Stimulated activated CD8-positive, alpha-beta memory T cell treated with anti-CD3 and anti-CD28 coated beads, Interleukin-4, amount 100 ng/mL, for 24 hours (primary cell): Measurements from ENCODE around the gene MACROD2.
"Not testable (repeated sequence)": the region's sequence is repeated elsewhere in the genome, so short reads cannot be mapped to it uniquely, and the experiment has no call there.

Experiments
- DNase-seq: peaks from one replicate; pipeline ENCODE4 v3.0.0-alpha.2; 2020; ENCODE audit warnings: low read depth

MACROD2 gene

DNA sequence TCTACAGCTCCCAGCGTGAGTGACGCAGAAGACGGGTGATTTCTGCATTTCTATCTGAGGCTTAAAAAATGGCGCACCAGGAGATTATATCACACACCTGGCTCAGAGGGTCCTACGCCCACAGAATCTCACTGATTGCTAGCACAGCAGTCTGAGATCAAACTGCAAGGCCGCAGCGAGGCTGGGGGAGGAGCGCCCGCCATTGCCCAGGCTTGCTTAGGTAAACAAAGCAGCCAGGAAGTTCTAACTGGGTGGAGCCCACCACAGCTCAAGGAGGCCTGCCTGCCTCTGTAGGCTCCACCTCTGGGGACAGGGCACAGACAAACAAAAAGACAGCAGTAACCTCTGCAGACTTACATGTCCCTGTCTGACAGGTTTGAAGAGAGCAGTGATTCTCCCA is 275.4 kb downstream of the MACROD2 start:
- DNase-seq = not testable (repeated sequence)

DNA sequence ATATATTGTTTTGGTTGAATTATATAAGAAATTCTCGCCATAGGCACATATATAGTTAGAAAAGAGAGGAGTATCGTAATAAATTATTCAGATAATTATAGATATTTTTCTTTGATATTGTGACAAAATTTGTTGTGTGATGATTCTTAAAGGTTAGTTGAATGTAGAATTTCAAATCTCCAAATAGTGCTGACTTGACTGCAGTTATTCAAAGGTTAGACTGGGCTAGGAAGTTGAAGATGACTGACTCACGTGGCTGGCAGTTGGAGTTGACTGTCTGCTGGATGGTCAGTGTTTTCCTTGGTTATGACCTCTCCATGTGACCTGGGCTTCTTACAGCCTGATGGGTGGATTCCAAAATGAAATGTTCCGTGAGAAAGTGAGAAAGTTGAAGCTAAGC is 286.8 kb downstream of the MACROD2 start:
- DNase-seq = no peak

DNA sequence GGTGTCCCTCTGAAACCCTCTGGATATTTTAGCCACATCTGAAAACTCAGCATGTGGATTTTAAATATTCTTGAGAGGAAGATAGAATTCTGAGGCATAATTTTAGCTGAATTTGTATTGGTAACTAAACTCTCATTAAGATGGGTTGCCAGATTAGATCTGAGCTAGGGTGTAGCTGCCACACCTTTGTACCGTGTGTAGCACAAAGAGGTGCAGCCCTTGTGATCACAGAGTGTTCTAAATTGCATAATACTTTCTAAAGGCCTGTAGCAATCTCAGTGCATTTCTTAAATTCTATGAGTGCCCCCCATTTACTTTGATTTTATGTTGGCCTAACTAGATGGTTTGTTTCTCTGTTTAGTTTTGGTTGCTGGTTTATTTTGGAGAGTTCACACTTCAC is 289.1 kb downstream of the MACROD2 start:
- DNase-seq = no peak

DNA sequence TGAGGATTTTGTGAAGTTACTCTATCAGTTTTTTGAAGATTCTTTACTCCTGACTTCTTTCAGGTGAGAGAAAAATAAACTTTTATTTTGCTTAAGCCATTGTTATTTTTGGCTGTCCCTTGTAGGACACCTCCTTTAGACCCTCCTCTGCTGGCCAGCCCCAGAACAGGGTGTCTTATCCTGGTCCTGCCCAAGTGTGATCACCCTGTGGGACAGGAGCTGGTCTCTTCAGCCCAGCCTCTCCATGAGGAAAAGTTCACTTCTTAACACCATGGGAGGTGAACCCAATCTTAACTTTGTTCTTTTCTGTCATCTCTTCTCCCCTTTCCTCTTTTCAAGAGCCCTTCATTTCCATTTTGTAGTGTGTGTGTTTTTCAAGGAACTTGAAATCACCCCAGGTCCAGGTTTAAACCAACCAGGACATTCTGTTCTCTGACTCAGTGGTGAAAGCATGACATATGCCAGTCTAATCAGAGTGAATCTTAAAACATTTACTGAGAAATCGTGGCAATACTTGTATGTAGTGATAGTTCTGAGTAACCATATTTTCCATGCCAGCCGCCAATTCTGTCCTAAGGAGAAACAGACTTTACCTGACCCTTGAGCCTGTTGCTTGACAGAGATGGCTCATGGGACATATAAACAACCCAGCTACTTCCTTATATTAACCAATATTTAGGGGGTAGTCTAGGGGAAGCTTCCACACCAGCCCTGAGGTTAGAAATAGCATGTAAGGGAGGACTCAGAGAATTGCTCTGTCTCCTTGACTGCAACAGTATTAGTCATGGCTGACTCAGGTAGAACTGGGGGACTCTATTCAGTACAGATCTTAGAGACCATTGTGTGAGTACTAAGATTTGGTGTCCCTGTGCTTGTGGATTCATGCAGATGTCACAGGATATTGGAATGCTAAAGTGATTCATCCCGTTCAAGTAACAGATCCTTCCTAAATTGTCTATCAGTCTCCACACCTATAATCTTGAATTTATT is 293.3 kb downstream of the MACROD2 start:
- no peak for DNase-seq

DNA sequence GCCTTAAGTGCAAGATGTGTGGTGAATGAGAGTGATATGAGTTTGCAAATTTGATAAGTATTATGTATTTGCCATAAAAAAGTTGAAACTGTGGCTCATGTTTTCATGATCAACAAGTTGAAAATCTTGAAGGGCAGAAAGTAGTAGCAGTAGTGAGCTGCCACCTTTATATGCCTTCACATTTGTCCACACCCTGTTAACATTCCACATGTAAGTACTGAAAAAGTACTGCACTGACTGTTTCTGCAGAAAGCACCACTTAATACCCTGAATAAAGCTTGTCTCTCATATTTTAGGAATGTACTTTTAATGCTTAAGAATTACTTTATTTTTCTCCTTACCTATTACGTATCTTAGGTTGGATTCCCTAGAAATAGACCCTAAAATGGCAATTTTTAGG is 296.2 kb downstream of the MACROD2 start:
- no peak for DNase-seq

- no peak for DNase-seq
Measured at GRCh38 chr20:14295238-14295637, 299.9 kb downstream of the MACROD2 start.

DNA sequence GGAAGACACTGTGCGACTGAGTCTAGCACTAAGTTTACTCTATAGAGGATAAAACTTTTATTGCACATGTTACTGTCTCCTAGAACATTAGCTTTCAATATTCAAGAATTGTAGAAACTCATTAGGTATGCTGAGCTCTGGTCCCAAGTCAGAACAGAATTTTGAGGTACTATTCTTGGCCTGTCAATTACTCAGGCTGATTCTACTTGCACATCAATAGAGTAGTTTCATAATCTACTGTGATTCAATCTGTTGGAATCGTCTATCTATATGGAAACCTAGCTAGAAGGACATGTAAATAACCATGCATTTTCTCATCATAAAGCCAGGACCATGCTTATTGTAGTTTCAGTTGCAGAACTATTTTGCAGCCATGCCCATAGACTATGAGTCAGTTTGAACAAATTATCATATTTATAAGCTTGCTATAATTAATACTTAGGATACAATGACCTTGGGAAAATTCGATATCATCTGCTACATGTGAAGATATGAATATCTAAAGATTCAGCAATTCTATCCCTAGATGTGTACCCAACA is 300.5 kb downstream of the MACROD2 start:
- no peak for DNase-seq

DNA sequence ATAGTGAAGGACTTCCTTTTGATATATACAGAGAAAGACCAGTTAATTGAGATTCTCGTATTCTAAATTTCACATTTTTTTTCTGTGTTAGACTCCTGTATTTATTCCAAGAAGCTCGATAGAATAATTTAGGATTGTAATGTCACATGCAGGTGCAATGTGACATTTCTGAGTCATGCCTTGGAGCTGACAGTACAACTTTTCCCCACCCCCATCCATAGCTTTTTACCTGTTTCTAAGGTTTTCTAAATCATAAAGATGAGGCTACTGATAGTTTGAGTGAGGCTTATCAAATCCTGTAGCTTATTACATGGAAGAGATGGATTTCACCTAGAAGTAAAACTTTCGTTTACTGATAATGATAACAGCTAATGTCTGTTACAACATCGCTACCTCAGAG is 304.5 kb downstream of the MACROD2 start:
- no peak for DNase-seq

- no peak for DNase-seq
Measured at GRCh38 chr20:14303106-14303505, 307.8 kb downstream of the MACROD2 start.

- no peak for DNase-seq
Measured at GRCh38 chr20:14303651-14304050, 308.3 kb downstream of the MACROD2 start.

GRCh38 chr20:14304472-14304871 is 309.2 kb downstream of the MACROD2 start:
- no peak for DNase-seq

DNA sequence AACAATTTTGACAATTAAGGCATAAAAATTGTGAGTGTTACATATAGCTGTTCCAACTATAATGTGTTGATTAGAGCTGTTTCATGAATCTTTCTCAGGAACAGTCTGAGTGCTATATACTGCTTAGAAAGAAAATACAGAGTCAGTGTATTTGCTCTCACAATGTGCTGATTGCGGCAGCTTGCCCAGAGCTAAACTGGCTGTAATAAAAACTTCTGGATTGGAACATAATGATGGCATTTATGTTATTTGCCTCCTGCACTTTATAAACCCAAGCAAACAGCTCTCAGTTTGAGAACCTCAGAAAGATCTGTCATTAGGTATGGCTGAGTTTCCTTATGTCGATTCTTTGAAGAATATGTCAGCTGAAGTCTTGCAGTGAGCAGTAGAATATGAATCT is 312.6 kb downstream of the MACROD2 start:
- no peak for DNase-seq

GRCh38 chr20:14310977-14311627 is 315.8 kb downstream of the MACROD2 start:
- no peak for DNase-seq

DNA sequence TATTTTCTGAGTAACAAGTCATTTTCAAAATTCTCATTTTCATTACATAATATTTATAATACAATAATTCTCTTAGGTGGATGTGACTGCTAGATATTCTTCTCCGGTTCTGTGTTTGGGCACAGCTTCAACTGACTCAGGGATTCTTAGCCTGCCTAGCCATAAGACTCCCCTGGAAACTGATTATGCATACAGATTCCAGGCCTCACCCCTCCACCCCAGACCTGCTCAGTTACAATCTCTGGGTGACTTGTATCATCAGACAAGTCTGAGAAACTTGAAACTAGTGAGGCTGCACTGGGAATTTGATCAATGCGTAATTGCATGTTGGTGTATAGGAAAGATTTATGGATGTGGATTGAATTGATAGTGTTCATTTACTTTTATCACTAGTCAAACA is 316.7 kb downstream of the MACROD2 start:
- DNase-seq = no peak

DNA sequence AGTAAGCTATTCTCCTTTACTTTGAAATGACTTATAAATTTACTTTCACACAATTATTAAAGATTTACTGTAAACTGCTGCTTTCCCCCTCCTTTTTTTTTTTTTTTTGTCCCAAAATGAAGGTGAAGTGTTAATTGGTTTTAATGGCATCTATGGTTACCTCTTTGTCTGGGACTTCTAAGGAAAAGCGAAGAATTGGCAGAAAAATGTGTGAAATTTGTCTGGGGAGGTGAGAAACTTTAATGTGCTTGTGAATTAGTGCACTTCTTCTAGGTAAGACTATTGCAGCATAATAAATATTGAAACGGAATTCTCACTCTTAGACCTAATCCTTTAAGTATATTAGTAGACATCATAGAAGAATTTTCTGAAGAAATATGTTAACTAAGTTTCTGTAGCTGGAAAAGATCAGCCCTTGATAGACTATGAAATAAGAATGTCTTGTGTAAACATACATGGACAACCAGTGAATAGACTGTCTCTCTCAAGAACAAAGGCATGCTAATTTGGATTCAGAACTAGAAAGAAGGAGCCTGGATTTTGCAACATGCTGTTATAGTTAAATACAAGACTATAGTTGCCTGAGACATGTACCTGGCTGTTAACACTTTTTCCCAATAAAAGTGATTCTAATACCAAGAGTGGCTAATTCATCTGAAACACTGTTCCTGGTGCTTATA is 318.2 kb downstream of the MACROD2 start:
- DNase-seq = no peak

GRCh38 chr20:14319704-14320103 is 324.4 kb downstream of the MACROD2 start:
- DNase-seq = no peak

- DNase-seq = no peak
Measured at GRCh38 chr20:14331646-14332045, 336.3 kb downstream of the MACROD2 start.

DNA sequence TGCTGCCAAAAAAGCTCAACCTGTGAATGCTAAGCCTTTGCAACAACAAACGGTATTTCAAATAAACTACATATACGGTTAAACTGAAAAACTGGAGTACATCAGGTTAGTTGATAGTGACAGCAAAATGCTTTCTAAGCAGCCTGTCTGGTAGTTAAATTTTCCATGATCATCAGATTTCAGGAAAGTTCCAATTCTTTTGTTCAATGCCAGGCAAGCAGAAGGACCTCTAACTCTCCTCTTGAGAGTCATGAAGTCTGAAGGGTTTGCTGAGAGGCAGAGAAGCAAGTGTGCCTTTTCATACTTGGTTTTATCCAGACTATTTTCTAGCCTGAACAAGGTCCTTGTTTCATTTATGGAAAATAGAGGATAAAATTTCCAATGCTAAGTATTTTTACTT is 337.6 kb downstream of the MACROD2 start:
- no peak for DNase-seq

DNA sequence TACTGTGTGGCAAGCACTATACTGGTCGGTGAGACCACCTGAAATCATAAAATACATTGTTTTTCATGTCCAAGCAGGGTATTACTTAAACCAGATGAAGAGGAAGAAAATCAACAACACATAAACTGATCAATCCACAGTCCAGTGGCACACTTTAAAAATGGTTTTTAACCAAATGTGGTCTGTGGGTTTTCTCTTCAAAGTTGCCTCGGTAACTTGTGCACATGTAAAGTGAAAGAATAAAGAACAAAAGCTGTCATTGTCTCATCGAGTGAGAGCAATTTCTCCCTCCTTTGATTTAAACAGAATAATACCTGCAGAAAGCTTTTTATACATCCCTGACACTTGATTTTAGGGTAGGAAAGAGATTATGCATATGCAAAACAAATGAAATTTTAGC is 338.4 kb downstream of the MACROD2 start:
- DNase-seq = no peak

DNA sequence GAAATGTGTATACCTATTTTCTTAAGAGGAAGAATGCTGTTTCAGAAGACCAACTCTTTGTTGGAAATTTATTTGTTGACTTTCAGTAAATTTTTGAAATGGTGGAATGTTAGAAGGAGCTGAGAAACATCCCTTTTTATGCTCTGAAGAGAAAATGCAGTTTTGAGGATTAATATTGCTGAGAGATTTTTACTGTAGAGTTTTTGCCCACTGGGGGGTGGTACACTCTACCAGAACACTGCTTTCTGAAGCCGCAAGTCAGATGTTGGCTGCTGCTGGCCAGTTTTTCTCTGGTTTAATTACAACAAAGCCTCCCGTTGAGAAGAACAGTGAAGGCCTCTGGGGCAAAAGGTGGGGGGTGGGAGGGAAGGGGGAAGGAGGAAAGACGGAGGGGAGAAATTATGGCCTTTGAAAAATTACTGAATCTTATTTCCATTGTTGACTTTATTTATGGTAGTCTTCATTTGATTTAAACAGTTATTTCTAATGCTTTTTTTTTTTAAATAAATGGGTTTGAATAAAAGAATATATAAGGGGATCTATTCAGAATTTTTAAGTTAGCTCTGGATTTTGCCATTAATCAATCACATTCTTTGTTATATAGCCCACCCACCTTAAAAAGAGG is 339.1 kb downstream of the MACROD2 start:
- no peak for DNase-seq

GRCh38 chr20:14335052-14335451 is 339.7 kb downstream of the MACROD2 start:
- no peak for DNase-seq

- DNase-seq = no peak
Measured at GRCh38 chr20:14336686-14337085, 341.4 kb downstream of the MACROD2 start.
